ENCODE data around the gene ADCY10. TPM values are rescaled to one million over a fixed set of nuclear protein-coding genes. Genes with fewer than 3 reads are reported as not detected.

The ADCY10 gene
- total and polyA plus RNA-seq, 9 of the 15 experiments (the other 6 are each of a cell fraction or from before 2014, with no cell fraction given) = 0.08 to 0.86 (median 0.22) TPM

GRCh38 chr1:167824163-167824794 lies 89.7 kb downstream of the ADCY10 start (continued):
- TF ChIP-seq NCOR1 (IDR thresholded peaks at IDR 0.05) = peak; percentile 64
- TF ChIP-seq TOE1 (IDR thresholded peaks at IDR 0.05; ENCODE audit: borderline replicate concordance) = peak; percentile 9; the same call in 1 of the 2 replicates
- no peak for TF ChIP-seq TOE1 (CRISPR knock-in tag; IDR thresholded peaks at IDR 0.05; ENCODE audit: borderline replicate concordance, low read depth)
- no peak for TF ChIP-seq ERF (CRISPR knock-in tag; IDR thresholded peaks at IDR 0.05)
- no peak for TF ChIP-seq NFIX (CRISPR knock-in tag; IDR thresholded peaks at IDR 0.05; ENCODE audit: low read depth)
- peak; percentile 45; the same call in 1 of the 2 replicates for TF ChIP-seq MTA2 (IDR thresholded peaks at IDR 0.05; ENCODE audit: low read depth)
- no peak for TF ChIP-seq POLR2B (IDR thresholded peaks at IDR 0.05; ENCODE audit: low read depth, partially characterized antibody)
- TF ChIP-seq CREB1 (IDR thresholded peaks at IDR 0.05) = no peak
- TF ChIP-seq CREB1 (CRISPR knock-in tag; IDR thresholded peaks at IDR 0.05) = no peak
- TF ChIP-seq MCM3 (IDR thresholded peaks at IDR 0.05) = no peak
- TF ChIP-seq FOXK1 (CRISPR knock-in tag; IDR thresholded peaks at IDR 0.05; ENCODE audit: borderline replicate concordance) = no peak
- TF ChIP-seq ZMIZ1 (IDR thresholded peaks at IDR 0.05; ENCODE audit: low read depth in 2 of 2, low read length in 2 of 2) = no peak
- no peak for TF ChIP-seq BCL6 (CRISPR knock-in tag; IDR thresholded peaks at IDR 0.05)
- no peak for TF ChIP-seq U2AF1 (optimal IDR thresholded peaks at IDR 0.05; ENCODE audit: low read depth, low read length)
- TF ChIP-seq UBTF (IDR thresholded peaks at IDR 0.05; ENCODE audit: borderline replicate concordance in 1 of 2, low read depth in 2 of 2, low read length in 2 of 2) = no peak
- TF ChIP-seq ZNF511 (CRISPR knock-in tag; IDR thresholded peaks at IDR 0.05) = no peak
- no peak for TF ChIP-seq RBM15 (IDR thresholded peaks at IDR 0.05; ENCODE audit: insufficient read depth, low read length)
- TF ChIP-seq ETV1 (tag; conservative IDR thresholded peaks at IDR 0.05; ENCODE audit: low read depth) = no peak
- no peak for TF ChIP-seq HMGN3 (IDR thresholded peaks at IDR 0.05; ENCODE audit: borderline replicate concordance, extremely low read depth, insufficient read length, low read depth, low read length)
- no peak for TF ChIP-seq PHB (CRISPR knock-in tag; IDR thresholded peaks at IDR 0.05)
- TF ChIP-seq CCAR2 (IDR thresholded peaks at IDR 0.05; ENCODE audit: low read depth, low read length) = no peak
- 0 out of 2 replicates have a peak, but pooled peaks have one; percentile 30 for TF ChIP-seq ZFX (CRISPR knock-in tag; IDR thresholded peaks at IDR 0.05)
- TF ChIP-seq NRF1 (conservative IDR thresholded peaks at IDR 0.05 in 1 of 2, IDR thresholded peaks at IDR 0.05 in 1 of 2) = no peak
- TF ChIP-seq ZNF347 (CRISPR knock-in tag; IDR thresholded peaks at IDR 0.05; ENCODE audit: low read depth) = no peak
